Stimulated activated CD4-positive, alpha-beta T cell treated with anti-CD3 and anti-CD28 coated beads, Interleukin-4, amount 100 ng/mL, for 4 hours (primary cell): Measurements from ENCODE around the gene CDS2.
A peak's percentile ranks its signal among the peaks of the same experiment; 100 is the strongest.

ENCODE experiments used
- DNase-seq, 2 experiments: peaks; one replicate each; pipeline ENCODE4 v3.0.0-alpha.2; 2020

Gene CDS2

DNA sequence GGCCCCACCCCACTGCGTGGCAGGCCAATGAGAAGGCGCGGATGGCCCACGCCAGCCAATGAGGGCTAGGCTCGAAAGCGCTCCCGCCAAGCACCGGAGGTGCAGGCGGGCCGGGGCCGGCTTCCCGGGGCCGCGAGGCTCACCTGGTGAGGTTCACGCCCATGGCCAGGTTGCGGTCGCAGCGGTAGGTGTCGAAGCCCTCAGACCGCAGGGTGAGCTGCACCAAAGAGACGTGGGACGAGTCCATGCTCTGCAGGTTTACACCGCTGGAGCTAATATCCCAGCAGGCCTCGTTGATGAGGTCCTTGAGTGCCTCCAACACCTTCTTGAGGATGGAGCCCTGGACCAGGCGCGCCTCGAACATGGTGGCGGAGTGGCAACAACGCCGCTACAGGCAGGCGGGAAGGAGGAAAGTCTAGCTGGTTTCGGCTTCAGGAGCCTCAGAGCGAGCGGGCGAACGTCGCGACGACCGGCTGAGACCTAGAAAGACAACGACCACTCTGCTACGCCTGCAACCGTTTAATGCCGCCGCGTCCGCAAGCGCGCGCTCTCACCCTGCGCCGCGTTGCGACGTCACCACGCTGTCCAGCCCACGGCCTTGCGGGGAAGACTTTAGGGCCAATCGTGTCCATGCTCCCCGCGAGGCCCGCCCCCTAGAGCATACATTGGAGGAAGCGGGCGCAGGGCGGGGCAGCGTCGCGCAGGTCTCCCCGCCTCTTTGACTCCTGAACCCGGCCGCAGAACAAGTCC, 7.2 kb upstream of the CDS2 start, which contains the start of gene PCNA:
TSS of gene PCNA (minus strand) at position 524 of the 750 bp plus-strand sequence. CDS start at position 364, 160 bp downstream.
- peak; percentile 93 to 95 for DNase-seq

DNA sequence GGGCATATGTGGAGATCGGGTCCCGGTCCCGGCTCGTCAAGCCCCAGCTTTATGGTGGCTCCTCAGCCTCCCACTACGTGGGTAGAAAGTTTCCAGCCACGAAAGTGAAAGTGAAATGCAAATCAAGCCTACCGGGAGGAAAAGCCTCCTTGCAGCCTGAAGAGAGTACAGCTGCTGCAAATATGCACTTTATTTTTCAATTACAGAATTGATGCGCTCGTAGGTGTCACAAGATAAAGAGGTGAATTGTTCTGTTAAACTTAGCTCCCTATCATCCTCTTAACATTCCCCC, 6.7 kb upstream of the CDS2 start:
- DNase-seq = no peak

DNA sequence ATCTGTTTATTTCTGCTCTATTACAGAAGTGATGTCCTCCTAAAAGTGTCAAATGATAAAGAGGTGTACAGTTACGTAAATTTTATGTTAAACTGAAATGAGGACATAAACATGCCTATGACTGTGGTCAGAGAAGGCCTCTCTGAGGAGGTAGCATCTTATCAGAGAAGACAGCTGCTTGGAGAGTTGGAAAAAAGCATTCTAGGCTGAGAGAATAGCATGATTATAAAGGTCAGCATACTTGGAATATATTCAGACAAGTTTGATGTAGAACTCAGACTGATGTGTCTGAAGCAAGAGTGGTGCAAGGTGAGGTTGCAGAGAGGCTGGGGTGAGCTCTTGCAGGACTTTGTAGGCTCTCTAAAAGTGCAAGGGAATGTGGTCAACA, 3.9 kb upstream of the CDS2 start:
- no peak for DNase-seq

DNA sequence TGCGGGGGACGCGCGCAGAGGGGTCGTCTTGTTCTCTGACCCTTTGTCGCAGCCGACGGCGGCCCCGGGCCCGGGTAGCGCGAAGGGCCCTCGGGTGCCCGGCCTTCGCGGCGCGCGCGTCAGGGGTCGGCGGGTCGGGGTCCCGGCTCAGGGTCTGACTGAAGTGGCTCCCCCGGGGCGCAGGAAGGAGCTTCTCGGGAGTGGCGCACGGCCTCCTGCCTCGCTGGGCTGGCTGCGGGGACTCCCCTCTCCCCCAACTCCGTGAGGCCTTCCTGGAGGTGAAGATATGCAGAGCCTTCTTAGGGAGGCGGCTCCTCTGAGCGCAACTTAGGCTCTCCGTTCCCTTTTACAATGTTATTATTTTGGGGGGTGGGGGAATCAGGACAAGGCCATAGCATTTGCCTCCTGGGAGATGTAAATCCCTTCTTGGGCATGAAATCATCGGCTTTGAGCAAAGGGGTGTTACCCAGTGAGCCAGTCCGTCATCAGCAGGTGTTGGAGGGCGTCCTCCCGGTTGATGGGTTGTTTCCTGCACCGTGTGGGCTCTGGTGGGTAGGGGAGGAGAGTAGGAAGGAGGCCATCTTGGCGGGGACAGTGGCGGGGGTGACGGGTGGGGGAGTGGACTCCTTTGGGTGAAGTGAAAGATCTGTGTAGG, 523 bp downstream of the CDS2 start:
- peak; percentile 54 to 62 for DNase-seq

DNA sequence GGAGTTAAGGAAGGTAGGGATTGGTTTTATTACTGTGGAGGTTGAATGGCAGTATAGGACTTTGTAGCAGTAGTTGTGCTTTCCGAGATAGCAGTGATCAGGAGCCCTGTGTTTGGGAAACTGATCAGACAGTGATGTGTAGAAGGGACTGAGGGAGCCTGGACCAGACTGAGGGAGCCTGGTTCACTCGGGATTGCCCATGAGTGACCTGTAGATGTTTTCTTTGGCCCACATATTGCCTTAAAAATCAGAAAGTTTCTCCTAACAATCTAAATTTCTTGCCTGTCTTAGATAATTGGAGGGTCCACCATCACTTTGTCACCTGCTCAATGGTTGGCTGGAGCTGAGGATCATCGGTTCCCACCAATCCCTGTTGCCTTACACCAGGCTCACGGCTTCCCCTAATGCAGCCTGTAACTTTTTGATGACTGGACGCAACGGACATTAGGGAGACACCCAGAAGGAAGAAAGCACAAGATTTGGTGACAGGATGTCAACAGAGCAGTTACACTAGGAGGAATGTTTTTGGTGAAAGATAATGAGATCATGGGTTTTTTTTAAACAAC, 1.1 kb downstream of the CDS2 start:
- no peak for DNase-seq

DNA sequence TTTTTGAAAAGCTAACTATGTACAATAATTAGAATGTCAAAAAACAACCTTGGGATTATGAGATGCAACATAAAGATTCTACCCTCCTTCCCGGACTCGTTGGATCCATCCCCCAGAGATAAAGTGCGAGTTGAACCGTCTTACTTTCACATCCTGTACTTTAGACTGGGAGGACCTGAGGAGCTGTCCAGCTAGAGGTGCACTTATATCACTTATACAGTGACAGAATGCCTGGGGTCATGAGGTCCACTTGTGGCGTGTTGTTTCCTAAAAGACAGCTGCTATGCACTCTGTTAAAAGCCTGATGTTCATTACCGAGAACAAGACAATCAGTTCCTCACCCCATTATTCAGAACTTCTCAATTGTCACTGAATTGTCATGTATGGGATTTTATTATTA, 2.1 kb downstream of the CDS2 start:
- DNase-seq = no peak

DNA sequence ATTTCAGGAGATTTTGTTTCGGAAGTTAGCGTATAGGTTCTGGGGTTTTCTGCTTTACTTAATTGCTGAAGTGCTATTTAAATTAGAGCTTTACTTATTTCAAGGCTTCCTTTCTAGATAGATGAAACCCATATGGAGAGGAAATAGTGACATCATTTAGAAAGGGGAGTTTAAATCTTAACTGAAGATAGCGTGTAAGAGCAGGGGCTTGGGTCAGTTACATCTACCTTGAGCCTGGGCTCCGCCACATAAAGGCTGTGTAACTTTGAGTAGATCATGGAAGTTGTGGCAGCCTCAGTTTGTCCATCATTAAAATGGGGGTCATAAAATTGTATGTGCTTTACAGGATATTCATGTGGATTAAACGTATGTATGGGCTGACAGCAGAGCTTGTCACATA, 4.7 kb downstream of the CDS2 start:
- DNase-seq = no peak

DNA sequence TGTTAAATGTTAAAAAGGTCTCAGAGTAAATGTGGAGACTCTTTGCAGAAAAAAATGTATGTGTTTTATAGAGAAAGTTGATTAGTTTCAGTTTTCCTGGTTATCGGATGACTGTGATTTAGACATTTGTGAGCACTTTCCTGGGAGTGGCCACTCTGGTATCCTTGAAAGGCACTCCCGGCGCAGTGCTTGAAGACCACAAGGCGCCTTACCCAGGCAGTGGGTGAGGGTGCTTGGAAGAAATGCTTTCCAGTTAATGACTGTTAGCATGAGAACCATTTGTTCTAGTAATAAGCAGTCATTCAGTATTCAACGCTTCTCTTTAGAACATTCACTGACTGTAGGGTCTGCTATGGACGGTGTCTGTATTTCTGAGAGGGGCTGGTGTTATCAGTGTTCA, 7.2 kb downstream of the CDS2 start:
- no peak for DNase-seq

DNA sequence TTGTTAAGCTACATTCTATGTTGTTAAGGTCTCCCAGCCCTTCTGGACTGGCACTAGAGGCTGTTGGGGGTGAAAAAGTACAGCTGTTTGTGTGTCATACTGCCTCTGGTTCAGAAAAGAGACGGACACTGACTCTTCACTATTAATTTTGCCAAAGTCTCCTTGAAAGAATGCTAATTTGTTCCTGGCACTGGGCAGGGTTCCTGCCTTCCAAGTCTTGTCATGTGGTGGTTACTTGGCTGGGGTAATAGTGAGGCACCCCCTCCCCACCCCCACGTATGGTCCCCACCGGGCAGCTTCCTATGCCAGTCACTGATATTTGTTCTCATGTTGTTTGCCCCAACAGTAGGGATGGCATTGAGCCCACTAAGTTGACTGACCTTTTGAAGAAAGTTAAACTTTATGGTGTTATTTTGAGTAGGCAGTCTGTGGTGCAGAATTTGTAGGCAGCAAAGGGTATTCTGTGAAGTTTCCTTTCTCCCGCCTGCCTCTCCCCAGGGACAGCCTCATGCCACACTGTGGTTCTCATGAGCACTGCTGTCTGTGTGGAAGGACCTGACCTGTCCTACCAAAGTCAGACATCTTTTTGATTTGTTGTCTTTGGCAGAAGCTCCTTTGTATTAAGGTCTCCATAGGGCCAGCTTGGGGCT, 8.7 kb downstream of the CDS2 start:
- DNase-seq = no peak

DNA sequence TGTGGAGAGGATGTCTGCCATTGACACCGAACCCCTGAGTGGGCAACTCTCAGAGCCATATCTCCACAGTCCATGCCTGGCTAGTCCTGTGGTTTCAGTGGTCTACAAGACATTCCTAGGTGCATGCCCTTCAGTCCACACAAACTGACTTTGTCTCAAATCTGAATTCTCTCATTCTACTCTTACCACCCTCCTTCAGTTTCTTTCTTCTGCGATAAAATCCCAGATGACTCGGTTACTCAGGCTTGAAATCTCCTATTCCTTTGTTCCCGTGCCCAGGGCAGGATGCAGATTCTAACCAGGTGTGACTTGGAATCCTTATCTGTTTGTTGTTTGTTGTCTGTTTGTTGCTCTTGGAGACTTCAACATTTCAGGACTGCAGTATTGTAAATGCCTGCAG, 9.3 kb downstream of the CDS2 start:
- no peak for DNase-seq

DNA sequence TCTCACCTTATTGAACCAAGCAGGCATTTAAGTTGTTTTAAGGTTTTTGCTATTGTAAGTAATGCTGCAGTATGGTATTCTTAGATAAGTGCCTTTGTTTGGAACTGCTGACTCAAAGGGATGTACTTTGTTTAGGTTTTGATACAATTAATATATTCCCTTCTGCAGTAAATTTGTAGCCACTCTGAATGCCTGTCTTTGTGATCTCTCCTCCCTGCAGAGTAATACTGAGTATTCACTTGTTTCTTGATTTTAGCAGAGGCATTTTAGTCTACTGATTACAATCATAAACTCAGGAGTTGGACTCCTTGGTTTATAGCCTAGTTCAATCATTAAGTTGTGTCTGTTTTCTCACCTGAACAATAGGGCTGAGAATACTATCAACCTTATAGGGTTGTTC, 13.4 kb downstream of the CDS2 start:
- no peak for DNase-seq

DNA sequence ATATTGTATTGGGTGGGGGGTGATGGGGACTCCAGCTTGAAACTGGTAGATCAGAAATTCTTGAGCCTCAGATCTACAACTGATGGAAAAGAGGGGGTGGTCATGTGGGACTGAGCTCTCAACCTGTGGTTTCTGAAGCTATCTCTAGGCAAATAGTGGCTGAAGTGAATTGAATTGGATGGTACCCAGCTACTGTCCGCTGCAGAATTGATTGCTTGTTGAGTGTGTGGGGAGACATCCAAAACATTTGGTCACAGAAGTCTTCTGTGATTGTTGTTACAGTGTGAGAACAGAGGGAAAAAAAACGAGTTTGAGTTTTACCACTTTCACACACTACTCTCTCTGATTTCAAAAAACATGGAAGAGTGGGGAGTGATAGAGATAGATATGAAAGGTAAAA, 14.8 kb downstream of the CDS2 start:
- DNase-seq = no peak

DNA sequence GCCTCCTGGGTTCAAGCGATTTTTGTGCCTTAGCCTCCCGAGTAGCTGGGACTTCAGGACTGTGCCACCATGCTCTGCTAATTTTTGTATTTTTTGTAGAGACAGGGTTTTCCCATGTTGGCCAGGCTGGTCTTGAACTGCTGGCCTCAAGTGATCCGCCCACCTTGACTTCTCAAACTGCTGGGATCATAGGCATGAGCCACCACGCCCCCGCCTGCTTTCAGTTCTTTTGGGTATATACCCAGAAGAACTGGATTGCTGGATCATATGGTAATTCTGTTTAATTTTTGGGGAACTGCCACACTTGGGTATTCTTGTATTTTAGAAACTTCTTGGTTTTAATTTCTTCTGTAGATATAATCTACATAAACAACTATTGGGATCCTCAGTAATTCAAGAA, 17.0 kb downstream of the CDS2 start:
- DNase-seq = no peak

DNA sequence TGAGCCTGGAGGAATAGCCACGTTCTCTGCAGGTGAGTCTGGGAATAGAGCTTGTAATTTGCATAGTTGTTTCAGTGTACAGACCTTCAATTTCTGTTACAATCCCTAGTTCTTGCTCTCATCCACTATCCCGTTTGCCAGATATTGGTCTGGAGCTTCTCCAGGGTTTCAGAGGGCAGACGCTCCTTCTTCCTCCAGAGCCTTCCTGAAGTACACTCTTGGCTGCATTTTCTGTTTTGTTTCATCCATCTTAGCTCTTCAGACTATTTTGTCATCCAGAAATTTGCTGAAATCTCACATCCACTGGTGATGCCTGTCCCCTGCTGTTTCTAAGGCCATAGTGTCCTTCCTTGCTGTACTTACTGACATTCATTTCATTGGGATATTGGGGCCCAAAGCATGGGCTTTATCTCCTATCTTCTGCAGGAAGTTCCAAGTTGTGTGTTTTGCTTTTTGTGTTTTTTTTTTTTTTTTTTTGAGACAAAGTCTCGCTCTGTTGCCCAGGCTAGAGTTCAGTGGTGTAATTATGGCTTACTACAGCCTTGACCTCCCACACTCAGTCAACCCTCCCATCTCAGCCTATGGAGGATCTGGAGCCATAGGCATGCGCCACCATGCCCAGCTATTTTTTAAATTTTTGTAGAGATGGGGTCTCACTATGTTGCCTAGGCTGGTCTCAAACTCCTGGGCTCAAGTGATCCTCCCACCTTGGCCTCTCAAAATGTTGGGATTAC, 18.7 kb downstream of the CDS2 start:
- no peak for DNase-seq

DNA sequence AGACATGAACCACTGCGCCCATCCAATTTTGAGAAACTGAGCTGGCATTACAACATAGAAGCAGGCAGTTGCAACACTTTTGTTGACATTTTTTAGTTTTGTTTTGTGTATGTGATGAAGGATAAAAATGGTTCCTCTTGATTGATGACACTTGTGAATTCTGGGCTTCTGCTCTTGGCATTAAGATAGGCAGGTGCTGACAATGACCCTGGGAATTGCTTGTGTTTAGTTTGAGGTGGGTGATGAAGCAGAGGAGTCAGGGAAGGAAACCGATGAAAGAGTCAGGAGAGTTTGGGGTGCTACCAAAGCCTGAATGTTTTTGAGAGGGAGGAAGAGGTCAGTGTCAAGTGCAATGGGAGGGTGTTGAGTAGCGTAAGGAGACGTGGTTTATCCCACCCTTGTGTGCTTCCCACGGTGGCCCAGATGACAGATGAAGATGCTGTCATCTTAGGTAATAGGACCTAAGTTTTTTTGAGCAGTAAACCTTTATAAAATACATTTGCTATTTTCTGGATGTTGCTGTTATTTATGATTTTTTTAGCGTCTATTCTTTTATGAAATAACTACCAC, 19.4 kb downstream of the CDS2 start:
- DNase-seq = no peak

DNA sequence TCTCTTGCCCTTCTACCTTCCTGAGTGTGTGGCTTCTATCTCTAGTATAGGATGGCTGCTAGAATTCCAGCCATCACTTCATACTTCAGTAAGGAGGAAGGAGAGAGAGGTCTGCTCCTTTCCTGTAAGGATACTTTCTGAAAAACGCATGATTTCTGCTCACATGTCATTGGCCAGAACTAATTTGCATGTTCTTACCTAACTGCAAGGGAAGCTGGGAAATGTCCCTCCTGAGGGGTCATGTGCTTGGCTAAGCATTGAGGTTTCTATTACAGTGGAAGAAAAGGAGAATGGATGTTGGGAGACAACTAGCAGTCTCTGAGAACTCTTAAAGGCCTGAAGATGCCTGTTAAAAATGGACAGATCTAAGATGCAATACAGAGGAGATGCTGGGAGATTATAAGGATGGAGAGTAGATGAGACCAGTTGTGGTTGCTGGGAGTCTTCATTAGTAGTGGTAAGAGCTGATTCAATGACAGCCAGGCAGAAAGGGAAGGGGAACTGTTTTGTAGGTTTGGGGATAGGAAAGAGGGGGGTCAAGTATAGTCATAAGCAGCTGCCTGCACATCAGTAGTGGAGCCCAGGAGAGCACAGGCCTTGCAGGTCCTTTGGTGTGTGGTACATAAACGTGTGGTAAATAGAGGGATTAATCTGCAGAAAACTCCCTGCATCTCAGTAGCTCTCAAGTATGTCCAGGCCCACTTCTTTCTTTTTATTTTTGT, 20.2 kb downstream of the CDS2 start:
- DNase-seq = no peak

DNA sequence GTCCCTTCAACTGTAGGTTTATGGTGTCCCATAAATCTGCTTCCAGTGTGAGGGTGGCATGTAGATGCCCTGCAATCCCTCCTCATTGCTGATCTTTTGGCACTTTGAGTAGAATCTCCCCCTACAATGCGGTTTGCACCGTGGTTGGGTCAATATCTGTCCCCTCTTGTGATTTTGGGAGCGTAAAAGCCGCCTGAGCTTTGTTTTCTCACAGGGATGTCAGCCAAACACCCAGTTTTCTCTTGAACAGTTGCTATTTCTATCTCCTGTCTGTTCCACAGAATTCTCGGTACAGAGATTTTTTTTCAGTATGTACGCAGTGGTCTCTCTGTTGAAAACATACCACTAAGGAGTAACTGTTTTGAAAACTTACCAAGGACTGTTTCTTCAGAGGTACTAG, 21.8 kb downstream of the CDS2 start:
- DNase-seq = no peak

DNA sequence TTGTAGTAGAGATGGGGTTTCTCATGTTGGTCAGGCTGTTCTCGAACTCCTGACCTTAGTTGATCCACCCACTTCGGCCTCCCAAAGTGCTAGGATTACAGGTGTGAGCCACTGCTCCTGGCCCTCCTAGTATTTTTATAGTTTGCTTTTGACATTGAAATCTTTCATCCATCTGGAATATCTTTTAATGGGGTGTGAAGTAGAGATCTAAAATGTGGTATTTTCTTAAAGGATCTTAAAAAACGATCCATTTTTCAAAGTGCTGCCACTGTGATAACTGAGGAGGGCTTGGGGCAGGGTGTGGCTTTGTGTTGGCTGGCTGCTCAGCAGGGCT, 23.1 kb downstream of the CDS2 start:
- DNase-seq = no peak

DNA sequence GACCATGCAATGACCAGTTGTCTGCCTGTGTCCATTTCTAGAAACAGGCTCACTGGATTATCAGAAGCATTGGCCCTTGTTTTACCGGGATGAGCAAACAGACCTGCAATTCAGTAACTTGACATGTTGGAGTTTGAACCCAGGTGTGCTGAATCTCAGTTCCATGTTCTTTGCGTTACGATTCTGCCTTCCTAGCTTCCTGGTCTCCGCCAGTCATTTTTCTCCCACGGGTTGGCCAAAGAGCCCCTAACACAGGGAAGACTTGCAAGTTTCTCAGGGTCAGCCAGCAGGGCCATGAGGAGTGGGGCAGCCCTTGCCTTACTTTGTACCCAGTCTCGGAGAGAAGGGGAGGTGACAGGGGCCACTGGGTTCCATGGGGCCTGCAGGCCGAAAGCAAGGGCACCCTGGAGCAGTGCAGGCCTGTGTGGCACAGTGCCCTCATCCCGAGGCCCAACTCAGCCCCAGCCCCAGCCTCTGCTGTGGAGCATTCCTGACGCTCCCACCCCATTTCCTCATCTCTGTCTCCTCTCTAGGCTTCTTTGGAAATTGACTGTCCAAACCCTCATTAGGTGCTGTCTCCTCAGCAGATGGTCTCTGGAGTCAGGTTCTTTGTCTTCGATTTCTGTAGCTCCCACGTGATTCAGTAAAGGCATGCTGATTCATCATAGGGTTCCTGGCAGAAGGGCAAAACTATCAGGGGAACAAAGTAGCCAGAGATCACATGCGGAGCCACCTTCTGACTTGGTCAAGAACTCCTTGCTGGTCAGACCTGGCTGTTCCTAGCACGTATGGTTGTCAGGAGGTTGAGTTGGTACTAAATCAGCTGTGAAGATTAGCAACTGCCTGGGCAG, 23.6 kb downstream of the CDS2 start:
- no peak for DNase-seq

DNA sequence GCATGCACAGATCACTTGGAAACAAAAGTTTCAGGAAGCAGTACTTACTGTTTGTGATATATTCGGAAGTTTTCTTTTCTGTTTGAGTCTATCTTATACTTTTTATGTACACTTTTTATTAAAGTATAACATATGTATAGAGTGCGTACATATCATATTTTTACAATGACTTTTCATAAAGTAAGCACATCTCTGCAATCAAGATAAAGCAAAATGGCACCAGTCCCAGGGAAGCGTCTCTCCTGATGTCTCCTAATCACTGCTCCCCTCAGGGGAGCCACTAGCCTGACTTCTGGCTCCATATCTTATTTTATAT, 26.3 kb downstream of the CDS2 start:
- DNase-seq = no peak

DNA sequence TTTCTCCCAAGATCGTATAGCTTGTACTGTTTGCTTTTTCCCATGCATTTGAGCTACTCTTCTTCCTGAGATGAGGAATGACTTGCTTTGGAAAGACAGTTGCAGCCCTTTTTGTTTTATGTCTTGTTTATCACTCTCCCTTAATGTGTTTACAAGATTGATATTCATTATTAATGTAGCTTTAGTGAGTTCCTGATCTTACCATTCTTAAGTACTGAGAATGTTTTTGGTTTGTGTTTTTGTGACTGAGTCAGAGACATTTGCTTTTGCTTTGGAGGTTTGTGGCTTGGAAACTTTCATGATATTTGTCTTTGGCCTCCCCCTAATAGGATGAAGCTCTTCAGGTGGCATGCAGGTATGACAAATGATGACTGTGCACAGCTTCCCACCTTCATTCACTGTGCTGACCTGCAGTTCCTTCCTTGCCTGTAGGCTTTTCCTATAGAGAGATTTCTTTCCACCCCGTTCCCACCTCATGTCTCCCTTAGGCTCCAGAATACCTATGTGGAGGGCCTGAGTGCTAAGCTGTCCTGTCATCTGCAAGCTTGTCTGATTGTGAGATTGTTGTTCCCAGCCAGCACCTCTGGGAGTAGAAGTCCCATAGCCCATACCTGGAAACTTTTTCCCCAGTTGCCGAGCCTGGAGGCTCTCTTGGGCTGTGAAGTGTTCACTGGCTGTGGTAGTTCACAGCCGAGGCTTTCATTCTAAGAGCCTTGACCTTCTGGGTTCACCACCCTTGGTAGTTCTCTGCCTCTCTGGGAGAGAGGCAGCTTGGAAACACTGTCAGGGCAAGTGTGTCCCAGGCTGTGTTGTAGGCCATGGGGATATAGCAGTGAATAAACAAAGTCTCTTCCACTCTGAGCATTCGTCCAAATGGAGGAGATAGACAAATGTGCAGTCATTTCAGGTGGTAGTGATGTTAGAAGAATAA, 27.1 kb downstream of the CDS2 start:
- no peak for DNase-seq
